Mucosa of descending colon (tissue), 3 donors: ENCODE results near the gene EFNA5. TPM values are rescaled to one million over a fixed set of nuclear protein-coding genes. Genes with fewer than 3 reads are reported as not detected.

Source experiments
- ATAC-seq: fragments of 200-7000 bp; cut with Tn5 transposase; one replicate; pipeline ENCODE4 v1.9.1; 2020; ENCODE audit warnings: mild to moderate bottlenecking, moderate library complexity
- DNase-seq, 3 donors: peaks; one replicate each; pipeline ENCODE4 v3.0.0-alpha.2; 2020
- H3K36me3 ChIP-seq: fragments of 200-600 bp; one replicate; pipeline ENCODE4 v1.8.0; 2021; ENCODE audit warnings: low read depth, mild to moderate bottlenecking
- H3K4me1 ChIP-seq: fragments of 200-600 bp; one replicate; pipeline ENCODE4 v1.8.0; 2021; ENCODE audit warnings: low read depth, mild to moderate bottlenecking
- H3K4me3 ChIP-seq: fragments of 200-600 bp; one replicate; pipeline ENCODE4 v1.8.0; 2021; ENCODE audit warnings: mild to moderate bottlenecking
- H3K9me3 ChIP-seq: fragments of 200-600 bp; one replicate; pipeline ENCODE4 v1.8.0; 2021; ENCODE audit warnings: mild to moderate bottlenecking
- CTCF ChIP-seq: fragments of 200-600 bp; IDR thresholded peaks from one replicate; pipeline ENCODE4 v1.8.0; 2022; ENCODE audit warnings: antibody characterized with exemption, mild to moderate bottlenecking
- intact Hi-C, 2 donors: fragments of 100-400 bp; cut with DNase I in 1 of 2; cut with micrococcal nuclease in 1 of 2; formaldehyde crosslinking; loops; one replicate each; pipeline versions ENCODE4 v1.11.0 to v1.11.1; 2022; cut with DNase I, micrococcal nuclease
- long read RNA-seq, 2 donors: library from polyadenylated mRNA; unstranded; transcript quantifications; one replicate each; pipeline ENCODE4 v2.0.0, GENCODE V29; 2019 to 2021
- total RNA-seq, 3 donors: library from RNA; stranded (reverse); fragmentation: NEBNext Ultra II Directional in 2 of 3; extraction: Animal tissue kit (Norgen Biotek cat#: 25700) in 2 of 3; gene quantifications; one replicate each; pipeline versions ENCODE4 v1.2.1 to v1.2.4, GENCODE V29; 2021 to 2023
- donor health status: DM: no; HTN: no; CAD: no; lungs with moderate emphysema.
- donor health status: DM: no; HTN: no; CAD: no.
- donor health status: DM: no; HTN: yes; CAD: no.

Gene EFNA5
- 10 to 100 TPM; 12.7 to 14.4 (median 14.3) TPM for total RNA-seq
- long read RNA-seq, donor 1, partial matches to known transcripts, result 0 of 3 reads
- long read RNA-seq, donor 1, other reads (novel, unspliced or antisense), result 3 of 3 reads
- long read RNA-seq, donor 2, partial matches to known transcripts, result 0 of 7 reads
- long read RNA-seq, donor 2, other reads (novel, unspliced or antisense), result 7 of 7 reads

- TF ChIP-seq CTCF, result no peak
- peaks cover 10% of the 10 kb centered on the region for H3K4me1 ChIP-seq
Measured at GRCh38 chr5:107670932-107671741, at the start of gene EFNA5. Gene EFNA5 (minus strand): TSS chr5:107670937.

DNA sequence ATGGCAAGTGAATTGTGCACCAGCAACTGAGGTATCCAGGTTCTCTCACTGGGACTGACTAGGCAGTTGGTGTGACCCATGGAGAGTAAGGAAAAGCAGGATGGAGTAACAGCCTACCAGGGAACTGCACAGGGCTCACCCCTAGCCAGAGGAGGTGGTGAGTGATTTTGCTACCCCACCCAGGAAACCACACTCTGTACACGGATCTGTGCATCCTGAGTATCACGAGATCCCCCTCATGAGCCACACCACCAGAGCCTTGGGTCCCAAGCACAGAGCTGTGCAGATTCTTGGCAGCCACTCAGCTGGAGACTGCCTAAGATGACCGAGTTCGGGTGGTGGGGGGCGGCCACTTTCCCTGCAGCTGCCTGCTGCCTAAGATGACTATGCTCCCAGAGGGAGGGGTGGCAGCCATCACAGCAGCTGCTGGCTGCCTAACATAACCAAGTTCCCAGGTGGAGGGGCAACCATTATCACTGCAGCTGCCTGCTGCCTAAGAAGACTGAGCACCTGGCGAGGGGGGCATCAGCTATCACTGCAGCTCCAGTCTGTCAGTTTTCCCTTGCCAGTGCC lies 48.4 kb upstream of the EFNA5 start:
- ATAC-seq, result no peak
- TF ChIP-seq CTCF, result no peak
- Histone ChIP-seq H3K36me3 (no peaks in the 10 kb centered on the region), H3K4me3 (no peak overlapping the region), H3K4me1 (no peaks in the 10 kb centered on the region), H3K9me3 (peaks cover 30% of the 10 kb centered on the region)
- no peak for DNase-seq
- intact Hi-C loops, result no loop called here

More at GRCh38 chr5:107670932-107671741, at the start of gene EFNA5:
- ATAC-seq (peak; percentile 41), DNase-seq (peak; percentile 56 to 71 (median 59))
- no peaks in the 10 kb centered on the region for H3K36me3 ChIP-seq
- intact Hi-C loops, result no loop called here
- no peaks in the 10 kb centered on the region for H3K9me3 ChIP-seq
- peak within 1 kb of the TSS; percentile 37 for H3K4me3 ChIP-seq

DNA sequence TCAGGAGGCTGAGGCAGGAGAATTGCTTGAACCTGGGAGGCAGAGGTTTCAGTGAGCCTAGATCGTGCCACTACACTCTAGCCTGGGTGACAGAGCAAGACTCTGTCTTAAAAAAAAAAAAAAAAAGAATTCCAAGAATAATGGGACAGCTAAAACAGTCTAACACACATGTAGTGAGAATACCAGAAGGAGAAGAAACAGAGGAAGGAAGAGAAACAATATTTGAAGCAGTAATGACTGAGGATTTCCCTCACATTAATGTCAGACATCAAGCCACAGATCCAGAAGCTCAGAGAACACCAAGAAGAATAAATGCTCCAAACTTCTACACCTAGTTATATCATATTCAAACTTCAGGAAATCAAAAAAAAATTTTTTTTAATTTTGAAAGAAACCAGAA lies 47.1 kb upstream of the EFNA5 start:
- intact Hi-C loops, result no loop called here
- H3K9me3 ChIP-seq, result peaks cover 30% of the 10 kb centered on the region
- DNase-seq (no peak), ATAC-seq (no peak)
- H3K4me3 ChIP-seq, result no peak overlapping the region
- no peaks in the 10 kb centered on the region for H3K36me3 ChIP-seq
- no peaks in the 10 kb centered on the region for H3K4me1 ChIP-seq
- TF ChIP-seq CTCF, result no peak

DNA sequence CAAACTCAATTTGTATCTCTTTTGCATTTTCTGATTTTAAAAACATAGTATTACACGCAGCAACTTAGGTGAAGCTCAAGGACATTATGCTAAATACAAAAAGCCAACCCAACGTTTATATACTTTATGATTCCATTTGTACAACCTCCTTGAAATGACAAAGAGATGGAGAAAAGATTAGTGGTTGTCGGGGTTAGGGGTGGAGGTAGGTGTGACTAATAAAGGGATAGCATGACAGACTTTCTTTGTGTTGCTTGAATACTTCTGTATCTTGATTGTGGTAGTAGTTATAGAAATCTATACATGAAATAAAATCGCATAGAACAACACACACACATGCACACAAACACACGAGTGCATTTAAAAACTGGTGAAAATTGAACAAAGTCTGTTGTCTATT lies 42.5 kb upstream of the EFNA5 start:
- H3K4me3 ChIP-seq, result no peak overlapping the region
- ATAC-seq (no peak), DNase-seq (no peak)
- no peak for TF ChIP-seq CTCF
- intact Hi-C loops, result no loop called here
- no peaks in the 10 kb centered on the region for H3K36me3 ChIP-seq
- no peaks in the 10 kb centered on the region for H3K4me1 ChIP-seq
- peaks cover 8% of the 10 kb centered on the region for H3K9me3 ChIP-seq

DNA sequence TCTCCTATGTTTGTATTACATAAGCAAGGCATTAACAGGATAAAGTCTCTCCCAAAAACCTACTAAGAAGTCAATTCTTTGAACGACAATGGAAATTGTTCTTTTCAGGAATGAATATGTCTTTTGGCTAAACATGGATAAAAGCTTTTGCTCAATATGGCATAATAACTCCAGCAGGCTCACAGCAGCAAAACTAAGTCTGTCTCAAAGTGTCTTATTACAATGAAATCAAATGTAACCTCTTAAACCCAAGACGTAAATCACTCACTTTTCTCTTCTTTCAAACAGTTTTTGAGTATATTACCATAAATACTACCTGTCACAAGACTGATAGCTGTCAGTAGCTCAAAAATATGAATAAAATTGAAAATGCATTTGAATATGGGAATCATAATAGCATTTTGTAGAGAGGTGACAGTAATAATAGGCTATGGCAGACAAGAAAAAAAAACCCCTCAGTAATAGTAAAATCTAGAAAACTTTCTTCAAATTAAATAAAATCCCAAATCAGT lies 41.7 kb upstream of the EFNA5 start:
- H3K36me3 ChIP-seq, result no peaks in the 10 kb centered on the region
- TF ChIP-seq CTCF, result no peak
- no peak for ATAC-seq
- H3K4me3 ChIP-seq, result no peak overlapping the region
- DNase-seq, result no peak
- H3K4me1 ChIP-seq, result no peaks in the 10 kb centered on the region
- peaks cover 8% of the 10 kb centered on the region for H3K9me3 ChIP-seq
- intact Hi-C loops, result no loop called here
